HUES6 (cell line): Measurements from ENCODE around the gene CAMK4.

Source experiments
- H3K27ac ChIP-seq: 2 replicates; pipeline ENCODE4 v1.7.0; 2013; ENCODE audit warnings: low read depth, mild to moderate bottlenecking, low read length, inconsistent platforms
- H3K27me3 ChIP-seq: 2 replicates; pipeline ENCODE4 v1.6.1; 2013; ENCODE audit warnings: low read length; ENCODE audit not compliant: control insufficient read depth, insufficient read depth
- H3K36me3 ChIP-seq: 2 replicates; pipeline ENCODE4 v1.6.1; 2013; ENCODE audit warnings: low read length; ENCODE audit not compliant: control insufficient read depth, insufficient read depth
- H3K4me1 ChIP-seq: 2 replicates; pipeline ENCODE4 v1.6.1; 2013; ENCODE audit warnings: low read length; ENCODE audit not compliant: control insufficient read depth, insufficient read depth
- H3K4me3 ChIP-seq: 2 replicates; pipeline ENCODE4 v1.5.1; 2013; ENCODE audit warnings: low read depth, low read length
- H3K9ac ChIP-seq: one replicate; pipeline ENCODE4 v1.6.1; 2013; ENCODE audit warnings: mild to moderate bottlenecking, low read length
- H3K9me3 ChIP-seq: 2 replicates; pipeline ENCODE4 v1.6.1; 2013; ENCODE audit warnings: low read depth, low read length; ENCODE audit not compliant: control insufficient read depth, insufficient read depth

Gene CAMK4

GRCh38 chr5:111422747-111423720 lies 198.8 kb downstream of the CAMK4 start:
- Histone ChIP-seq H3K27ac (no peak overlapping the region), H3K36me3 (no peaks in the 10 kb centered on the region), H3K9ac (no peak overlapping the region), H3K9me3 (no peaks in the 10 kb centered on the region), H3K27me3 (no peaks in the 10 kb centered on the region), H3K4me1 (no peaks in the 10 kb centered on the region; the same call in 1 of the 2 replicates), H3K4me3 (no peak overlapping the region)

GRCh38 chr5:111425205-111425604 lies 201.0 kb downstream of the CAMK4 start:
- no peak overlapping the region for H3K27ac ChIP-seq
- no peak overlapping the region for H3K4me3 ChIP-seq
- no peaks in the 10 kb centered on the region for H3K36me3 ChIP-seq
- no peaks in the 10 kb centered on the region; the same call in 1 of the 2 replicates for H3K4me1 ChIP-seq
- no peak overlapping the region for H3K9ac ChIP-seq
- H3K27me3 ChIP-seq = no peaks in the 10 kb centered on the region
- no peaks in the 10 kb centered on the region for H3K9me3 ChIP-seq

GRCh38 chr5:111427762-111428161 lies 203.6 kb downstream of the CAMK4 start:
- Histone ChIP-seq H3K4me1 (no peaks in the 10 kb centered on the region; the same call in 1 of the 2 replicates), H3K27ac (no peak overlapping the region), H3K27me3 (no peaks in the 10 kb centered on the region), H3K9me3 (no peaks in the 10 kb centered on the region), H3K9ac (no peak overlapping the region), H3K4me3 (no peak overlapping the region), H3K36me3 (no peaks in the 10 kb centered on the region)

GRCh38 chr5:111432883-111433536 lies 208.8 kb downstream of the CAMK4 start:
- no peak overlapping the region for H3K27ac ChIP-seq
- H3K4me1 ChIP-seq = no peaks in the 10 kb centered on the region
- H3K27me3 ChIP-seq = no peaks in the 10 kb centered on the region
- no peak overlapping the region for H3K9ac ChIP-seq
- H3K4me3 ChIP-seq = no peak overlapping the region
- no peaks in the 10 kb centered on the region for H3K36me3 ChIP-seq
- H3K9me3 ChIP-seq = no peaks in the 10 kb centered on the region

- H3K9me3 ChIP-seq = no peaks in the 10 kb centered on the region
- H3K27ac ChIP-seq = no peak overlapping the region
- H3K4me3 ChIP-seq = no peak overlapping the region
- H3K36me3 ChIP-seq = no peaks in the 10 kb centered on the region
- H3K9ac ChIP-seq = no peak overlapping the region
- no peaks in the 10 kb centered on the region for H3K4me1 ChIP-seq
- no peaks in the 10 kb centered on the region for H3K27me3 ChIP-seq
These were observed 210.6 kb downstream of the CAMK4 start for GRCh38 chr5:111434800-111435199.

GRCh38 chr5:111439473-111440075 lies 215.4 kb downstream of the CAMK4 start:
- Histone ChIP-seq H3K4me3 (no peak overlapping the region), H3K4me1 (no peaks in the 10 kb centered on the region), H3K36me3 (no peaks in the 10 kb centered on the region), H3K27ac (no peak overlapping the region), H3K9ac (no peak overlapping the region), H3K27me3 (no peaks in the 10 kb centered on the region), H3K9me3 (no peaks in the 10 kb centered on the region)

GRCh38 chr5:111447099-111447498 lies 222.9 kb downstream of the CAMK4 start:
- no peaks in the 10 kb centered on the region for H3K27me3 ChIP-seq
- H3K4me3 ChIP-seq = no peak overlapping the region
- no peak overlapping the region for H3K9ac ChIP-seq
- H3K4me1 ChIP-seq = peaks cover 5% of the 10 kb centered on the region
- H3K27ac ChIP-seq = no peak overlapping the region
- no peaks in the 10 kb centered on the region for H3K9me3 ChIP-seq
- H3K36me3 ChIP-seq = no peaks in the 10 kb centered on the region

- Histone ChIP-seq H3K4me1 (peaks cover 5% of the 10 kb centered on the region), H3K27me3 (no peaks in the 10 kb centered on the region), H3K9ac (no peak overlapping the region), H3K27ac (no peak overlapping the region), H3K9me3 (no peaks in the 10 kb centered on the region), H3K36me3 (no peaks in the 10 kb centered on the region), H3K4me3 (no peak overlapping the region)
These were observed 223.6 kb downstream of the CAMK4 start for GRCh38 chr5:111447822-111448221.

- H3K27ac ChIP-seq = no peak overlapping the region
- no peaks in the 10 kb centered on the region for H3K4me1 ChIP-seq
- no peak overlapping the region for H3K9ac ChIP-seq
- no peaks in the 10 kb centered on the region for H3K9me3 ChIP-seq
- H3K27me3 ChIP-seq = no peaks in the 10 kb centered on the region
- no peaks in the 10 kb centered on the region for H3K36me3 ChIP-seq
- no peak overlapping the region for H3K4me3 ChIP-seq
These were observed 229.1 kb downstream of the CAMK4 start for GRCh38 chr5:111453295-111453694.

- H3K9ac ChIP-seq = no peak overlapping the region
- no peaks in the 10 kb centered on the region for H3K27me3 ChIP-seq
- H3K36me3 ChIP-seq = no peaks in the 10 kb centered on the region
- H3K4me1 ChIP-seq = no peaks in the 10 kb centered on the region
- no peak overlapping the region for H3K27ac ChIP-seq
- no peak overlapping the region for H3K4me3 ChIP-seq
- no peaks in the 10 kb centered on the region for H3K9me3 ChIP-seq
These were observed 229.6 kb downstream of the CAMK4 start for GRCh38 chr5:111453747-111454146.

GRCh38 chr5:111454198-111454622 lies 230.0 kb downstream of the CAMK4 start:
- Histone ChIP-seq H3K4me3 (no peak overlapping the region), H3K27me3 (no peaks in the 10 kb centered on the region), H3K27ac (no peak overlapping the region), H3K4me1 (no peaks in the 10 kb centered on the region), H3K9me3 (no peaks in the 10 kb centered on the region), H3K36me3 (no peaks in the 10 kb centered on the region), H3K9ac (no peak overlapping the region)
